Activated CD4-positive, alpha-beta T cell treated with anti-CD3 and anti-CD28 coated beads, Interleukin-2, amount 10 ng/mL, durations not matched to agents 7 days and 5 days (primary cell): ENCODE measurements around the gene CST7. TPM values are rescaled to one million over a fixed set of nuclear protein-coding genes. Genes with fewer than 3 reads are reported as not detected.

Source experiments
- CTCF ChIA-PET: fragments of 350-600 bp; sonication (Branson Sonifier 250); formaldehyde crosslinking; loops from one replicate; lab custom pipeline; 2021; ENCODE audit warnings: antibody characterized with exemption; lab: Charles Lee
- POLR2A ChIA-PET: fragments of 350-600 bp; sonication (Branson Sonifier 250); formaldehyde crosslinking; loops from one replicate; lab custom pipeline; 2021; ENCODE audit warnings: antibody characterized with exemption; lab: Charles Lee
- DNase-seq: peaks from one replicate; pipeline ENCODE4 v3.0.0-alpha.2; 2020
- H3K27ac Mint-ChIP-seq: one replicate; pipeline ENCODE4 v1.8.0; 2021; ENCODE audit warnings: mild to moderate bottlenecking, moderate library complexity, mixed read lengths
- H3K27me3 Mint-ChIP-seq: one replicate; pipeline ENCODE4 v1.8.0; 2021; ENCODE audit warnings: mixed read lengths
- H3K36me3 Mint-ChIP-seq: one replicate; pipeline ENCODE4 v1.8.0; 2021; ENCODE audit warnings: low read depth, mixed read lengths
- H3K4me1 Mint-ChIP-seq: one replicate; pipeline ENCODE4 v1.8.0; 2021; ENCODE audit warnings: mixed read lengths
- H3K4me3 Mint-ChIP-seq: one replicate; pipeline ENCODE4 v1.8.0; 2021; ENCODE audit warnings: mild to moderate bottlenecking, moderate library complexity, mixed read lengths
- H3K9me3 Mint-ChIP-seq: one replicate; pipeline ENCODE4 v1.8.0; 2021; ENCODE audit warnings: mixed read lengths
- total RNA-seq, 2 experiments: library from RNA; stranded (reverse); gene quantifications; one replicate each; pipeline ENCODE4 v1.2.3, GENCODE V29; 2021

The CST7 gene
- total RNA-seq, 2 experiments from 2014 or later: 25.9 to 26.7 TPM

GRCh38 chr20:24963672-24964505 is 14.8 kb downstream of the CST7 start:
- ChIA-PET CTCF (interaction anchor here (0.6 to 1.5 kb wide), 4 partner anchors 9 to 271 kb away, joined by 3 to 5 read pairs (median 4); no protein-coding TSS in a partner anchor), POLR2A (interaction anchor here (0.6 kb wide), 1 partner anchor 9 kb away, joined by 5 read pairs; no protein-coding TSS in a partner anchor)
- no peaks in the 10 kb centered on the region for H3K27me3 Mint-ChIP-seq
- peaks cover 6% of the 10 kb centered on the region for H3K4me1 Mint-ChIP-seq
- peak overlapping the region; percentile 63 for H3K27ac Mint-ChIP-seq
- no peaks in the 10 kb centered on the region for H3K9me3 Mint-ChIP-seq
- H3K4me3 Mint-ChIP-seq: no peak overlapping the region
- H3K36me3 Mint-ChIP-seq: peaks cover 46% of the 10 kb centered on the region
- DNase-seq: no peak

- ChIA-PET POLR2A (interaction anchor here (0.6 kb wide), 1 partner anchor 9 kb away, joined by 5 read pairs; no protein-coding TSS in a partner anchor), CTCF (interaction anchor here (0.6 to 1.5 kb wide), 4 partner anchors 10 to 271 kb away, joined by 3 to 5 read pairs (median 4); no protein-coding TSS in a partner anchor)
- Mint-ChIP-seq H3K4me1 (peaks cover 6% of the 10 kb centered on the region), H3K27ac (no peak overlapping the region), H3K9me3 (no peaks in the 10 kb centered on the region), H3K36me3 (peaks cover 51% of the 10 kb centered on the region), H3K4me3 (no peak overlapping the region), H3K27me3 (no peaks in the 10 kb centered on the region)
- DNase-seq: no peak
These were observed 15.4 kb downstream of the CST7 start for GRCh38 chr20:24964506-24964840.

GRCh38 chr20:24965065-24965919 is 16.2 kb downstream of the CST7 start:
- CTCF ChIA-PET: interaction anchor here (0.7 to 1.1 kb wide), 2 partner anchors 10 to 29 kb away, joined by 3 to 5 read pairs; no protein-coding TSS in a partner anchor
- Mint-ChIP-seq H3K27me3 (no peaks in the 10 kb centered on the region), H3K9me3 (no peaks in the 10 kb centered on the region), H3K4me3 (no peak overlapping the region), H3K36me3 (peaks cover 56% of the 10 kb centered on the region), H3K4me1 (peaks cover 6% of the 10 kb centered on the region), H3K27ac (no peak overlapping the region)
- POLR2A ChIA-PET: no interaction called here
- no peak for DNase-seq

GRCh38 chr20:24966317-24967012 is 17.4 kb downstream of the CST7 start:
- POLR2A ChIA-PET: no interaction called here
- Mint-ChIP-seq H3K27me3 (no peaks in the 10 kb centered on the region), H3K36me3 (peaks cover 61% of the 10 kb centered on the region), H3K27ac (peak overlapping the region; percentile 32), H3K9me3 (no peaks in the 10 kb centered on the region), H3K4me1 (no peaks in the 10 kb centered on the region), H3K4me3 (no peak overlapping the region)
- CTCF ChIA-PET: interaction anchor here (0.6 kb wide), 1 partner anchor 266 kb away, joined by 3 read pairs; no protein-coding TSS in a partner anchor
- no peak for DNase-seq

- no peak for DNase-seq
- CTCF ChIA-PET: no interaction called here
- POLR2A ChIA-PET: no interaction called here
- Mint-ChIP-seq H3K9me3 (no peaks in the 10 kb centered on the region), H3K4me3 (no peak overlapping the region), H3K27me3 (no peaks in the 10 kb centered on the region), H3K36me3 (peaks cover 56% of the 10 kb centered on the region), H3K4me1 (no peaks in the 10 kb centered on the region), H3K27ac (no peak overlapping the region)
These were observed 19.3 kb downstream of the CST7 start for GRCh38 chr20:24968278-24968800.

GRCh38 chr20:24969186-24970029 is 20.3 kb downstream of the CST7 start:
- ChIA-PET CTCF (no interaction called here), POLR2A (no interaction called here)
- Mint-ChIP-seq H3K4me3 (no peak overlapping the region), H3K4me1 (no peaks in the 10 kb centered on the region), H3K27ac (no peak overlapping the region), H3K27me3 (no peaks in the 10 kb centered on the region), H3K9me3 (no peaks in the 10 kb centered on the region), H3K36me3 (peaks cover 54% of the 10 kb centered on the region)
- DNase-seq: no peak

- H3K27ac Mint-ChIP-seq: peak overlapping the region; percentile 17
- no peak for DNase-seq
- H3K4me3 Mint-ChIP-seq: no peak overlapping the region
- POLR2A ChIA-PET: no interaction called here
- no peaks in the 10 kb centered on the region for H3K4me1 Mint-ChIP-seq
- CTCF ChIA-PET: no interaction called here
- H3K36me3 Mint-ChIP-seq: peaks cover 55% of the 10 kb centered on the region
- no peaks in the 10 kb centered on the region for H3K27me3 Mint-ChIP-seq
- H3K9me3 Mint-ChIP-seq: no peaks in the 10 kb centered on the region
These were observed 21.0 kb downstream of the CST7 start for GRCh38 chr20:24970030-24970553.

GRCh38 chr20:24970754-24971153 is 21.7 kb downstream of the CST7 start:
- no peaks in the 10 kb centered on the region for H3K27me3 Mint-ChIP-seq
- POLR2A ChIA-PET: no interaction called here
- H3K4me3 Mint-ChIP-seq: no peak overlapping the region
- no peak overlapping the region for H3K27ac Mint-ChIP-seq
- DNase-seq: peak; percentile 2
- H3K4me1 Mint-ChIP-seq: no peaks in the 10 kb centered on the region
- CTCF ChIA-PET: no interaction called here
- H3K36me3 Mint-ChIP-seq: peaks cover 58% of the 10 kb centered on the region
- H3K9me3 Mint-ChIP-seq: peaks cover 4% of the 10 kb centered on the region

- H3K27ac Mint-ChIP-seq: no peak overlapping the region
- no peak overlapping the region for H3K4me3 Mint-ChIP-seq
- ChIA-PET CTCF (no interaction called here), POLR2A (no interaction called here)
- no peaks in the 10 kb centered on the region for H3K4me1 Mint-ChIP-seq
- H3K9me3 Mint-ChIP-seq: peaks cover 11% of the 10 kb centered on the region
- peak; percentile 3 for DNase-seq
- no peaks in the 10 kb centered on the region for H3K27me3 Mint-ChIP-seq
- peaks cover 61% of the 10 kb centered on the region for H3K36me3 Mint-ChIP-seq
These were observed 22.5 kb downstream of the CST7 start for GRCh38 chr20:24971376-24972101.

GRCh38 chr20:24972341-24972740 is 23.3 kb downstream of the CST7 start:
- no peaks in the 10 kb centered on the region for H3K27me3 Mint-ChIP-seq
- no peak overlapping the region for H3K27ac Mint-ChIP-seq
- H3K36me3 Mint-ChIP-seq: peaks cover 67% of the 10 kb centered on the region
- DNase-seq: no peak
- ChIA-PET CTCF (no interaction called here), POLR2A (no interaction called here)
- H3K9me3 Mint-ChIP-seq: peaks cover 13% of the 10 kb centered on the region
- H3K4me1 Mint-ChIP-seq: no peaks in the 10 kb centered on the region
- no peak overlapping the region for H3K4me3 Mint-ChIP-seq

- peaks cover 14% of the 10 kb centered on the region for H3K4me1 Mint-ChIP-seq
- no peak for DNase-seq
- ChIA-PET POLR2A (no interaction called here), CTCF (interaction anchor here (2.0 kb wide), 1 partner anchor 14 kb away, joined by 4 read pairs; no protein-coding TSS in a partner anchor)
- peaks cover 83% of the 10 kb centered on the region for H3K36me3 Mint-ChIP-seq
- H3K4me3 Mint-ChIP-seq: no peak overlapping the region
- H3K9me3 Mint-ChIP-seq: peaks cover 13% of the 10 kb centered on the region
- no peaks in the 10 kb centered on the region for H3K27me3 Mint-ChIP-seq
- no peak overlapping the region for H3K27ac Mint-ChIP-seq
These were observed 28.3 kb downstream of the CST7 start for GRCh38 chr20:24977336-24977735.
